Stimulated activated naive B cell treated with anti-CD40 and anti-IgM and Interleukin-4, amounts not matched to agents 10 μg/mL and 1 μg/mL and 100 μg/mL, for 72 hours (primary cell): ENCODE measurements around the gene CYP46A1.
A peak's percentile ranks its signal among the peaks of the same experiment; 100 is the strongest.

Experiments
- ATAC-seq, 2 donors: fragments of 150-1000 bp; cut with Tn5 transposase; replicated peaks; 2 replicates each; pipeline ENCODE4 v1.10.0; 2021; ENCODE audit warnings: moderate library complexity in 1 of 2
- DNase-seq: peaks from one replicate; pipeline ENCODE4 v3.0.0; 2021
- H3K27ac Mint-ChIP-seq: one replicate; pipeline ENCODE4 v1.8.0; 2022; ENCODE audit warnings: mild to moderate bottlenecking, mixed read lengths
- H3K27me3 Mint-ChIP-seq, 2 donors: one replicate each; pipeline ENCODE4 v1.8.0; 2022; ENCODE audit warnings: mixed read lengths in 2 of 2
- H3K36me3 Mint-ChIP-seq, 2 donors: one replicate each; pipeline ENCODE4 v1.8.0; 2022; ENCODE audit warnings: mixed read lengths in 2 of 2, mild to moderate bottlenecking in 1 of 2
- H3K4me1 Mint-ChIP-seq, 2 donors: one replicate each; pipeline ENCODE4 v1.8.0; 2022; ENCODE audit warnings: mixed read lengths in 2 of 2, mild to moderate bottlenecking in 1 of 2
- H3K4me3 Mint-ChIP-seq, 2 donors: one replicate each; pipeline ENCODE4 v1.8.0; 2022; ENCODE audit warnings: mild to moderate bottlenecking in 2 of 2, mixed read lengths in 2 of 2, moderate library complexity in 1 of 2
- H3K9me3 Mint-ChIP-seq, 2 donors: one replicate each; pipeline ENCODE4 v1.8.0; 2022; ENCODE audit warnings: mixed read lengths in 2 of 2, mild to moderate bottlenecking in 1 of 2

CYP46A1 gene

GRCh38 chr14:99745307-99745951 lies 61.3 kb downstream of the CYP46A1 start:
- peaks cover 64 to 69% of the 10 kb centered on the region in 2 donors for H3K27me3 Mint-ChIP-seq
- no peak for DNase-seq
- H3K9me3 Mint-ChIP-seq, result no peaks in the 10 kb centered on the region
- H3K36me3 Mint-ChIP-seq, result no peaks in the 10 kb centered on the region
- ATAC-seq, result no peak
- peaks cover 1 to 15% of the 10 kb centered on the region in 2 donors for H3K4me1 Mint-ChIP-seq
- no peak overlapping the region for H3K27ac Mint-ChIP-seq
- no peak overlapping the region for H3K4me3 Mint-ChIP-seq

GRCh38 chr14:99747167-99747566 lies 63.1 kb downstream of the CYP46A1 start:
- ATAC-seq (no peak), DNase-seq (no peak)
- no peaks in the 10 kb centered on the region for H3K36me3 Mint-ChIP-seq
- H3K9me3 Mint-ChIP-seq, result no peaks in the 10 kb centered on the region
- H3K4me1 Mint-ChIP-seq, result peaks cover 6 to 15% of the 10 kb centered on the region in 2 donors
- peaks cover 62 to 66% of the 10 kb centered on the region in 2 donors for H3K27me3 Mint-ChIP-seq
- no peak overlapping the region for H3K27ac Mint-ChIP-seq
- no peak overlapping the region for H3K4me3 Mint-ChIP-seq

GRCh38 chr14:99747582-99748330 lies 63.7 kb downstream of the CYP46A1 start:
- no peak overlapping the region for H3K4me3 Mint-ChIP-seq
- DNase-seq, result no peak

GRCh38 chr14:99748529-99748928 lies 64.4 kb downstream of the CYP46A1 start:
- ATAC-seq (no peak), DNase-seq (no peak)
- peaks cover 9 to 20% of the 10 kb centered on the region in 2 donors for H3K4me1 Mint-ChIP-seq
- H3K27ac Mint-ChIP-seq, result no peak overlapping the region
- no peak overlapping the region for H3K4me3 Mint-ChIP-seq
- H3K9me3 Mint-ChIP-seq, result no peaks in the 10 kb centered on the region
- no peaks in the 10 kb centered on the region for H3K36me3 Mint-ChIP-seq
- H3K27me3 Mint-ChIP-seq, result peaks cover 65 to 67% of the 10 kb centered on the region in 2 donors

More at GRCh38 chr14:99747582-99748330, 63.7 kb downstream of the CYP46A1 start:
- H3K27ac Mint-ChIP-seq, result no peak overlapping the region
- H3K9me3 Mint-ChIP-seq, result no peaks in the 10 kb centered on the region
- peaks cover 6 to 15% of the 10 kb centered on the region in 2 donors for H3K4me1 Mint-ChIP-seq
- no peak for ATAC-seq
- peaks cover 61 to 65% of the 10 kb centered on the region in 2 donors for H3K27me3 Mint-ChIP-seq
- H3K36me3 Mint-ChIP-seq, result no peaks in the 10 kb centered on the region

- no peaks in the 10 kb centered on the region for H3K36me3 Mint-ChIP-seq
- ATAC-seq (peak in 1 of 2 donors; percentile 61), DNase-seq (no peak)
- H3K9me3 Mint-ChIP-seq, result no peaks in the 10 kb centered on the region
- H3K27ac Mint-ChIP-seq, result no peak overlapping the region
- H3K4me1 Mint-ChIP-seq, result peaks cover 9 to 21% of the 10 kb centered on the region in 2 donors
- H3K4me3 Mint-ChIP-seq, result no peak overlapping the region
- peaks cover 69 to 70% of the 10 kb centered on the region in 2 donors for H3K27me3 Mint-ChIP-seq
These were observed 65.0 kb downstream of the CYP46A1 start for GRCh38 chr14:99749142-99749541.

- no peaks in the 10 kb centered on the region for H3K36me3 Mint-ChIP-seq
- DNase-seq (no peak), ATAC-seq (no peak)
- no peaks in the 10 kb centered on the region for H3K9me3 Mint-ChIP-seq
- no peak overlapping the region for H3K27ac Mint-ChIP-seq
- H3K4me3 Mint-ChIP-seq, result no peak overlapping the region
- peaks cover 68 to 75% of the 10 kb centered on the region in 2 donors for H3K27me3 Mint-ChIP-seq
- H3K4me1 Mint-ChIP-seq, result peaks cover 9 to 21% of the 10 kb centered on the region in 2 donors
These were observed 65.9 kb downstream of the CYP46A1 start for GRCh38 chr14:99749763-99750715.

- no peak for ATAC-seq
- Mint-ChIP-seq H3K36me3 (no peaks in the 10 kb centered on the region), H3K4me3 (no peak overlapping the region), H3K4me1 (peaks cover 9 to 19% of the 10 kb centered on the region in 2 donors), H3K27me3 (peaks cover 65 to 78% of the 10 kb centered on the region in 2 donors), H3K9me3 (no peaks in the 10 kb centered on the region), H3K27ac (no peak overlapping the region)
- no peak for DNase-seq
These were observed 66.8 kb downstream of the CYP46A1 start for GRCh38 chr14:99750746-99751450.

- Mint-ChIP-seq H3K36me3 (no peaks in the 10 kb centered on the region), H3K4me3 (no peak overlapping the region), H3K9me3 (no peaks in the 10 kb centered on the region), H3K27ac (no peak overlapping the region), H3K27me3 (peaks cover 60 to 75% of the 10 kb centered on the region in 2 donors), H3K4me1 (peaks cover 9 to 10% of the 10 kb centered on the region in 2 donors)
- no peak for DNase-seq
- no peak for ATAC-seq
These were observed 67.7 kb downstream of the CYP46A1 start for GRCh38 chr14:99751539-99752485.

GRCh38 chr14:99752486-99753121 lies 68.5 kb downstream of the CYP46A1 start:
- no peak for DNase-seq
- Mint-ChIP-seq H3K9me3 (no peaks in the 10 kb centered on the region), H3K36me3 (no peaks in the 10 kb centered on the region), H3K4me1 (peaks cover 6 to 8% of the 10 kb centered on the region in 2 donors), H3K4me3 (no peak overlapping the region), H3K27me3 (peaks cover 52 to 67% of the 10 kb centered on the region in 2 donors), H3K27ac (no peak overlapping the region)
- ATAC-seq, result no peak

GRCh38 chr14:99753225-99754140 lies 69.4 kb downstream of the CYP46A1 start:
- ATAC-seq (no peak), DNase-seq (no peak)
- peak overlapping the region; percentile 77 for H3K27ac Mint-ChIP-seq
- no peaks in the 10 kb centered on the region for H3K36me3 Mint-ChIP-seq
- peaks cover 6 to 8% of the 10 kb centered on the region in 2 donors for H3K4me1 Mint-ChIP-seq
- H3K4me3 Mint-ChIP-seq, result no peak overlapping the region
- H3K9me3 Mint-ChIP-seq, result no peaks in the 10 kb centered on the region
- peaks cover 46 to 63% of the 10 kb centered on the region in 2 donors for H3K27me3 Mint-ChIP-seq

- H3K27me3 Mint-ChIP-seq, result peaks cover 39 to 57% of the 10 kb centered on the region in 2 donors
- ATAC-seq, result no peak
- no peaks in the 10 kb centered on the region for H3K9me3 Mint-ChIP-seq
- no peaks in the 10 kb centered on the region for H3K36me3 Mint-ChIP-seq
- H3K4me1 Mint-ChIP-seq, result peaks cover 6 to 8% of the 10 kb centered on the region in 2 donors
- no peak for DNase-seq
- no peak overlapping the region for H3K4me3 Mint-ChIP-seq
- H3K27ac Mint-ChIP-seq, result no peak overlapping the region
These were observed 70.3 kb downstream of the CYP46A1 start for GRCh38 chr14:99754141-99755067.
